Upper lobe of left lung (tissue), 4 donors: ENCODE data around the gene SMOC2.

Experiments
- EP300 ChIP-seq, 4 donors: sonication (generic); formaldehyde crosslinking; IDR thresholded peaks; one replicate each; pipeline ENCODE4 v1.5.1; 2017; ENCODE audit warnings: antibody characterized with exemption in 4 of 4, control low read depth in 2 of 4
- POLR2A ChIP-seq, 4 donors: fragments of 450-650 bp; IDR thresholded peaks; one replicate each; pipeline ENCODE4 v1.5.1; 2016 to 2017; ENCODE audit warnings: antibody characterized with exemption in 4 of 4, mild to moderate bottlenecking in 2 of 4
- POLR2AphosphoS5 ChIP-seq, 2 donors: sonication (generic); formaldehyde crosslinking; IDR thresholded peaks; one replicate each; pipeline ENCODE4 v1.5.1; 2017; ENCODE audit warnings: antibody characterized with exemption in 2 of 2
- TF ChIP-seq, protein P1 (sequence below), 6 experiments: fragments of 450-650 bp in 4 of 6; fragments of 200-600 bp in 2 of 6; sonication (generic) in 2 of 6; IDR thresholded peaks; one replicate each; pipeline ENCODE4 v1.5.1; 2016 to 2019; ENCODE audit warnings: antibody characterized with exemption in 6 of 6

DNA sequence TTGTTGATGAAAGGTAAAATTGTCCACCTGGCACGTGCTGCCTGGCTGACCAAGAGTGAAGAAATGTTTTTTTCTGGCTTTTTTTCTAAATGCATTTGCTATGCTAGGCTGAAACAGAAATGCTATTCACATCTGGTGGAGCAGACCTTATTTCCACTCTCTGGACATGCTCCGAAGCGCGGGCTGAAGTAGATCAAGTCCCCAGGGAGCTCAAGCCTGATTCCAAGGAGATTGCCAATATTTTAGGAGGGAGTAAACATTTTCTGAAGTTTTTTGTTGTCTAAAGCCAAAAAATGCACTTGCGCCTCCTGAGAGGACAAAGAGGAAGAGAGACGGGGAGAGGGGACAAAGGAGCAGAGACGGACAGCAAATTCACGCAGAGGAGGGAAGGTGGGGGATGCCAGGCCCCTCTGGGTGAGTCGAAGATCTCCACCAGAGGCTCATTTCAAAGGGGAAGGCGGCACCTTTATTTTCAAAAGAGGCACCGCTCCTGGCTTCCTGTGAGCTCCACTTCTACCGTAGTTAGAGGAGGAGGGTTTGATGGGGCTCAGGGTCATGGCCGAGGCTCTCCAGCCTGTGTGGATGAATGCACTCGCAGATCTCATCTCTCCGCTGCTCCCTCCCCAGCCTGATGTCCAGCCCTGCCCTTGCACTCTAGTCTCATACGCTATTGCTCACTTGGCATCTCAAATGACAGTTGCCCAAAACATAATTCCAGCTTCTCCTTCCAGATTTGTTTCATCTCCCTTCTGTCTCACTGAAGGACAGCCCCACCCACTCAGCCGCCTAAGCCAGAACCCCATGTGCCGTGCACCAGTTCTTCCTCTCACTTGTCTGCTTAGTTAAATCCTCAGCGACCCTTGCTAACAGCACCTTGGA lies 23.1 kb upstream of the SMOC2 start:
- TF ChIP-seq, protein P1, sequence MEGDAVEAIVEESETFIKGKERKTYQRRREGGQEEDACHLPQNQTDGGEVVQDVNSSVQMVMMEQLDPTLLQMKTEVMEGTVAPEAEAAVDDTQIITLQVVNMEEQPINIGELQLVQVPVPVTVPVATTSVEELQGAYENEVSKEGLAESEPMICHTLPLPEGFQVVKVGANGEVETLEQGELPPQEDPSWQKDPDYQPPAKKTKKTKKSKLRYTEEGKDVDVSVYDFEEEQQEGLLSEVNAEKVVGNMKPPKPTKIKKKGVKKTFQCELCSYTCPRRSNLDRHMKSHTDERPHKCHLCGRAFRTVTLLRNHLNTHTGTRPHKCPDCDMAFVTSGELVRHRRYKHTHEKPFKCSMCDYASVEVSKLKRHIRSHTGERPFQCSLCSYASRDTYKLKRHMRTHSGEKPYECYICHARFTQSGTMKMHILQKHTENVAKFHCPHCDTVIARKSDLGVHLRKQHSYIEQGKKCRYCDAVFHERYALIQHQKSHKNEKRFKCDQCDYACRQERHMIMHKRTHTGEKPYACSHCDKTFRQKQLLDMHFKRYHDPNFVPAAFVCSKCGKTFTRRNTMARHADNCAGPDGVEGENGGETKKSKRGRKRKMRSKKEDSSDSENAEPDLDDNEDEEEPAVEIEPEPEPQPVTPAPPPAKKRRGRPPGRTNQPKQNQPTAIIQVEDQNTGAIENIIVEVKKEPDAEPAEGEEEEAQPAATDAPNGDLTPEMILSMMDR (IDR thresholded peaks at IDR 0.05): no peak
- TF ChIP-seq POLR2A (IDR thresholded peaks at IDR 0.05): no peak
- no peak for TF ChIP-seq POLR2AphosphoS5 (IDR thresholded peaks at IDR 0.05)
- no peak for TF ChIP-seq EP300 (IDR thresholded peaks at IDR 0.05)
